Esophagus muscularis mucosa (tissue), 4 donors: ENCODE results near the gene ATE1. TPM values are rescaled to one million over a fixed set of nuclear protein-coding genes. Genes with fewer than 3 reads are reported as not detected.

Experiments
- DNase-seq: peaks from one replicate; pipeline ENCODE4 v3.0.0-alpha.2; 2017; ENCODE audit errors: extremely low spot score
- H3K27ac ChIP-seq, 4 donors: fragments of 200-600 bp; sonication (generic); replicated peaks in 1 of 4; 1 replicate in 3 of 4; 2 replicates in 1 of 4; pipeline ENCODE4 v1.5.1; 2016 to 2019; ENCODE audit warnings: mild to moderate bottlenecking in 1 of 4
- H3K27me3 ChIP-seq, 4 donors: fragments of 200-600 bp; sonication (generic); one replicate each; pipeline versions ENCODE4 v1.5.1 to v1.6.0; 2016 to 2019
- H3K36me3 ChIP-seq, 4 donors: fragments of 200-600 bp; sonication (generic); one replicate each; pipeline ENCODE4 v1.5.1; 2016 to 2019
- H3K4me1 ChIP-seq, 4 donors: fragments of 200-600 bp; sonication (generic); one replicate each; pipeline ENCODE4 v1.5.1; 2016 to 2019
- H3K4me3 ChIP-seq, 4 donors: fragments of 200-600 bp; sonication (generic); 1 replicate in 2 of 4; 2 replicates in 2 of 4; pipeline ENCODE4 v1.5.1; 2016 to 2019; ENCODE audit warnings: mild to moderate bottlenecking in 4 of 4, moderate library complexity in 1 of 4
- H3K9me3 ChIP-seq, 4 donors: fragments of 200-600 bp; sonication (generic); 1 replicate in 3 of 4; 2 replicates in 1 of 4; pipeline ENCODE4 v1.5.1; 2016 to 2019
- CTCF ChIP-seq, 3 experiments: fragments of 200-600 bp in 2 of 3; fragments of 450-650 bp in 1 of 3; sonication (generic) in 2 of 3; IDR thresholded peaks; one replicate each; pipeline ENCODE4 v1.5.1; 2017 to 2019; ENCODE audit warnings: antibody characterized with exemption in 3 of 3, mild to moderate bottlenecking in 2 of 3, moderate library complexity in 1 of 3
- EP300 ChIP-seq: sonication (generic); formaldehyde crosslinking; IDR thresholded peaks from one replicate; pipeline ENCODE4 v1.6.1; 2017; ENCODE audit warnings: antibody characterized with exemption
- POLR2A ChIP-seq: fragments of 450-650 bp; IDR thresholded peaks from one replicate; pipeline ENCODE4 v1.6.1; 2017; ENCODE audit warnings: antibody characterized with exemption, moderate library complexity, mild to moderate bottlenecking, low read depth
- POLR2AphosphoS5 ChIP-seq, 2 donors: sonication (generic); formaldehyde crosslinking; IDR thresholded peaks; one replicate each; pipeline ENCODE4 v1.6.1; 2017; ENCODE audit warnings: antibody characterized with exemption in 2 of 2
- WGBS: methylation state at CpG from one replicate; pipeline ENCODE4 v1.1.5; 2018; 5-methylcytosine and 5-hydroxymethylcytosine counted together
- intact Hi-C: fragments of 100-400 bp; cut with DNase I; formaldehyde crosslinking; loops from one replicate; pipeline ENCODE4 v1.15.1; 2023
- total RNA-seq, 4 donors: library from RNA; depleted of rRNA; stranded (reverse); fragments of >200 nt; gene quantifications; one replicate each; pipeline versions ENCODE4 v1.1.0 to v1.2.1, GENCODE V29; 2016

ATE1 gene
- total RNA-seq, 4 donors from 2014 or later: 27.8 to 29.5 (median 28.4) TPM

GRCh38 chr10:121947343-121948330 lies 19.8 kb upstream of the ATE1 start:
- Histone ChIP-seq H3K27ac (no peak overlapping the region), H3K36me3 (peaks cover 0 to 11% (median 0%) of the 10 kb centered on the region in 4 donors), H3K9me3 (no peaks in the 10 kb centered on the region), H3K27me3 (no peaks in the 10 kb centered on the region), H3K4me1 (peaks cover 0 to 23% (median 11%) of the 10 kb centered on the region in 4 donors), H3K4me3 (no peak overlapping the region)
- intact Hi-C loops: no loop called here
- TF ChIP-seq EP300 (no peak), CTCF (IDR thresholded peaks at IDR 0.05) (no peak), POLR2A (no peak), POLR2AphosphoS5 (IDR thresholded peaks at IDR 0.05) (no peak)
- no peak for DNase-seq
- 90% methylated on average over 7 of the region's 7 CpGs for WGBS

- no peaks in the 10 kb centered on the region for H3K9me3 ChIP-seq
- intact Hi-C loops: no loop called here
- H3K27ac ChIP-seq: peak overlapping the region in 2 of 4 donors; percentile 40 to 54
- no peak for DNase-seq
- no peak for TF ChIP-seq EP300
- no peak for TF ChIP-seq POLR2A
- no peak for TF ChIP-seq CTCF (IDR thresholded peaks at IDR 0.05)
- peak; percentile 34 to 41 for TF ChIP-seq POLR2AphosphoS5 (IDR thresholded peaks at IDR 0.05)
- H3K4me1 ChIP-seq: peaks cover 0 to 14% (median 3%) of the 10 kb centered on the region in 4 donors
- 88% methylated on average over 2 of the region's 2 CpGs for WGBS
- H3K36me3 ChIP-seq: no peaks in the 10 kb centered on the region
- no peaks in the 10 kb centered on the region for H3K27me3 ChIP-seq
- no peak overlapping the region for H3K4me3 ChIP-seq
These were observed 15.1 kb upstream of the ATE1 start for GRCh38 chr10:121942749-121943416.

DNA sequence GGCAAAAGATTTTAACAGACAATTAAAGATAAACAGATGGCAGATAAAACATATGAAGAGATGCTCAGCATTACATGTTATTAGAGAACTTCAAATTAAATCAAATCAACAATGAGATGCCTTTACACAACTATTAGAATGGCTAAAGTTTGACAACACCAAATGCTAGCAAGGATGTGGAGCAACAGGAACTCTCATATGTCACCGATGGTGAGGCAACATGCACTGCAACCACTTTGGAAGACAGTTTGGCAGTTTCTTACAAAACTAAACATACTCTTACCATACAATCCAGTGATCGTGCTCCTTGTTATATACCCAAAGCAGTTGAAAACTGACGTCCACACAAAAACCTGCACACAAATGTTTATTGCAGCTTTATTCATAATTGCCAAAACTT lies 13.7 kb upstream of the ATE1 start:
- DNase-seq: no peak
- Histone ChIP-seq H3K36me3 (no peaks in the 10 kb centered on the region), H3K27me3 (no peaks in the 10 kb centered on the region), H3K4me3 (no peak overlapping the region), H3K9me3 (no peaks in the 10 kb centered on the region), H3K4me1 (peaks cover 0 to 14% (median 3%) of the 10 kb centered on the region in 4 donors), H3K27ac (no peak overlapping the region)
- TF ChIP-seq POLR2A: no peak
- no peak for TF ChIP-seq CTCF (IDR thresholded peaks at IDR 0.05)
- no peak for TF ChIP-seq POLR2AphosphoS5 (IDR thresholded peaks at IDR 0.05)
- no peak for TF ChIP-seq EP300
- intact Hi-C loops: no loop called here
- 86% methylated on average over 3 of the region's 3 CpGs for WGBS

GRCh38 chr10:121936295-121936694 lies 8.5 kb upstream of the ATE1 start:
- DNase-seq: no peak
- intact Hi-C loops: no loop called here
- Histone ChIP-seq H3K27ac (no peak overlapping the region), H3K36me3 (peaks cover 0 to 7% (median 0%) of the 10 kb centered on the region in 4 donors), H3K27me3 (no peaks in the 10 kb centered on the region), H3K4me1 (no peaks in the 10 kb centered on the region), H3K9me3 (no peaks in the 10 kb centered on the region), H3K4me3 (no peak overlapping the region)
- no peak for TF ChIP-seq POLR2A
- TF ChIP-seq EP300: no peak
- no peak for TF ChIP-seq CTCF (IDR thresholded peaks at IDR 0.05)
- no peak for TF ChIP-seq POLR2AphosphoS5 (IDR thresholded peaks at IDR 0.05)
- 100% methylated on average over 2 of the region's 2 CpGs for WGBS
